Loucy (cell line): Measurements from ENCODE around the gene OR6J1.

Source experiments
- CTCF ChIP-seq: fragments of 200-600 bp; sonication (generic); conservative IDR thresholded peaks from 2 replicates; pipeline ENCODE4 v1.5.1; 2014; ENCODE audit warnings: mild to moderate bottlenecking, antibody characterized with exemption, low read length
- EZH2phosphoT487 ChIP-seq: fragments of 200-600 bp; IDR thresholded peaks from 2 replicates; pipeline ENCODE4 v1.6.1; 2018; ENCODE audit warnings: antibody characterized with exemption, mild to moderate bottlenecking, moderate library complexity, borderline replicate concordance

GRCh38 chr14:22658946-22659345, 14.8 kb upstream of the OR6J1 start:
- TF ChIP-seq CTCF: no peak
- no peak for TF ChIP-seq EZH2phosphoT487
